Measurements from ENCODE around the gene TLK1.

- TF ChIP-seq CTCF (IDR thresholded peaks at IDR 0.05; ENCODE audit: poor library complexity) = no peak
- no peak for TF ChIP-seq EZH2 (IDR thresholded peaks at IDR 0.05; ENCODE audit: borderline replicate concordance)
- no peak for TF ChIP-seq EZH2phosphoT487 (IDR thresholded peaks at IDR 0.05; ENCODE audit: low read depth, severe bottlenecking, unreplicated experiment)
Observed at GRCh38 chr2:171167352-171167997, 6.8 kb upstream of the TLK1 start.
